Measurements from ENCODE around the gene POLR2B. TPM values are rescaled to one million over a fixed set of nuclear protein-coding genes. Genes with fewer than 3 reads are reported as not detected.

POLR2B gene
- total RNA-seq, 2 donors from 2014 or later: 106 to 112 TPM

DNA sequence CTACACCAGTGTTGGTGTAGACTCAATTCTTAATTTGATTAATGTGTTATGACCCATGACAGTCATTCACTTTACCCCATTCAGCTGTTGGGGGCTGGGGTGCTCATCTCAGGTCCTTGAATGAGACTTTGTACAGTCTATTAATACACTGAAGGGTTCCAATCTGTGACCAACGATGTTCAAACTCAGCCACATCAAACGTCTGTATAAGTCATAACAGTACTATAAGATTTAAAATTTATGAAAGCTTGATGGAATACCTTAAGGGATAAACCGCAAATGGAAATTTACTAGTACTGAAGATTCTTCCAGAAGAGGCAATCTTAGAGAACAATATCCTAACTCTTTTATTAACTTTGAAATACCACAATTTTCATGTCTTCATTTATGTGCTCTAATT, 37.3 kb upstream of the POLR2B start:
- no peak for DNase-seq
- Histone ChIP-seq H3K27me3 (ENCODE audit: control insufficient read depth, insufficient read depth, low read length, poor library complexity, severe bottlenecking) (no peaks in the 10 kb centered on the region), H3K4me1 (ENCODE audit: control insufficient read depth, insufficient read depth, low read length) (no peaks in the 10 kb centered on the region), H3K9ac (ENCODE audit: extremely low read depth, low read length, poor library complexity, severe bottlenecking) (no peak overlapping the region), H3K27ac (ENCODE audit: low read depth, low read length) (no peak overlapping the region), H3K9me3 (ENCODE audit: control insufficient read depth, low read length) (no peaks in the 10 kb centered on the region), H3K36me3 (ENCODE audit: control insufficient read depth, insufficient read depth, low read length) (peaks cover 20% of the 10 kb centered on the region), H3K4me3 (ENCODE audit: low read length) (no peak overlapping the region)
- TF ChIP-seq, protein P1, sequence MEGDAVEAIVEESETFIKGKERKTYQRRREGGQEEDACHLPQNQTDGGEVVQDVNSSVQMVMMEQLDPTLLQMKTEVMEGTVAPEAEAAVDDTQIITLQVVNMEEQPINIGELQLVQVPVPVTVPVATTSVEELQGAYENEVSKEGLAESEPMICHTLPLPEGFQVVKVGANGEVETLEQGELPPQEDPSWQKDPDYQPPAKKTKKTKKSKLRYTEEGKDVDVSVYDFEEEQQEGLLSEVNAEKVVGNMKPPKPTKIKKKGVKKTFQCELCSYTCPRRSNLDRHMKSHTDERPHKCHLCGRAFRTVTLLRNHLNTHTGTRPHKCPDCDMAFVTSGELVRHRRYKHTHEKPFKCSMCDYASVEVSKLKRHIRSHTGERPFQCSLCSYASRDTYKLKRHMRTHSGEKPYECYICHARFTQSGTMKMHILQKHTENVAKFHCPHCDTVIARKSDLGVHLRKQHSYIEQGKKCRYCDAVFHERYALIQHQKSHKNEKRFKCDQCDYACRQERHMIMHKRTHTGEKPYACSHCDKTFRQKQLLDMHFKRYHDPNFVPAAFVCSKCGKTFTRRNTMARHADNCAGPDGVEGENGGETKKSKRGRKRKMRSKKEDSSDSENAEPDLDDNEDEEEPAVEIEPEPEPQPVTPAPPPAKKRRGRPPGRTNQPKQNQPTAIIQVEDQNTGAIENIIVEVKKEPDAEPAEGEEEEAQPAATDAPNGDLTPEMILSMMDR (conservative IDR thresholded peaks at IDR 0.05): no peak
- H3K4me1 Mint-ChIP-seq: no peaks in the 10 kb centered on the region
- no peak overlapping the region for H3K27ac Mint-ChIP-seq
- WGBS, 2 experiments (ENCODE audit: insufficient coverage in 1 of 2, insufficient read length in 1 of 2): 95% methylated on average over 3 of the region's 3 CpGs; no CpG with 5 or more reads in 1 of the 2 experiments
- H3K27me3 Mint-ChIP-seq (ENCODE audit: insufficient read depth): no peaks in the 10 kb centered on the region
- H3K36me3 Mint-ChIP-seq (ENCODE audit: low read depth): peaks cover 18% of the 10 kb centered on the region
- H3K4me3 Mint-ChIP-seq: no peak overlapping the region
- H3K9me3 Mint-ChIP-seq: no peaks in the 10 kb centered on the region

DNA sequence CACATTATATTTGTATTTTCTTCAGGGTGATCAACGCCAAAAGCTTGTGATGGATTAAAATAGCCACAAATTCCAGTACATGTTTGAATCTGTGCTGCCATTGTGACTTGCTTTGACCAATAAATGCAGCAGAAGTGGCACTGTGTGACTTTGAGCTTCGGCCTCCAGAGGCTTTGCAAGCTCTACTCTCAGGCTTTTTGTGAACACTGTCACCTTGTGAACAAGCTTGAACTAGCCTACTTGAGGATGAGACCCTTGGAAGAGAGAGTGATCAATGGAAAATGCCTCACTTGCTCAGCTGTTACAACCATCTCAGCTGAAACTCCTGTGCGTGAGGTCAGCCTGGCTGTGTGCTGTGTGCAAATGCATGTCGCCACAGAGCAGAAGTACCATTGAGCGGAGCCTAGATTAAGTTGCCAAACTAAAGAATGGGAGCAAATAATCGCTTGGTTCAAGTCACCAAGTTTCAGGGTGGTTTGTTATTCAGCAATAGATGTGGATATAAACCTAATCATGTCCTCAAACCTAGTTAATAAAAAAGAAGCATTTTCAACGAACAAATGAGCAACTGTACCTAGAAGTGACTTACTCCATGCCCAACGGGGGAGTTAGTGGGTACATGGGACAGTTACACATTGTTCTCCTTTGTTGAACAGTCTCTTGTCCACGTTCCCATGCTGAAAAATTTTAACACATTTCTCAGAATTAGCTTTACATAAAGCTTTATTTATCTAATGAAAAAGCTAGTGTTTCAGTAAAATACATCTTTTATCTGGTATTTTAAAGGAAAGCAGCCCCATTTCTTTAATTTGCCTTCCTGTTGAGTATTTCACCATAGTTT, 24.8 kb upstream of the POLR2B start:
- 90 to 97% methylated on average over 7 to 9 of the region's 9 CpGs for WGBS, 2 experiments (ENCODE audit: insufficient coverage in 1 of 2, insufficient read length in 1 of 2)

DNA sequence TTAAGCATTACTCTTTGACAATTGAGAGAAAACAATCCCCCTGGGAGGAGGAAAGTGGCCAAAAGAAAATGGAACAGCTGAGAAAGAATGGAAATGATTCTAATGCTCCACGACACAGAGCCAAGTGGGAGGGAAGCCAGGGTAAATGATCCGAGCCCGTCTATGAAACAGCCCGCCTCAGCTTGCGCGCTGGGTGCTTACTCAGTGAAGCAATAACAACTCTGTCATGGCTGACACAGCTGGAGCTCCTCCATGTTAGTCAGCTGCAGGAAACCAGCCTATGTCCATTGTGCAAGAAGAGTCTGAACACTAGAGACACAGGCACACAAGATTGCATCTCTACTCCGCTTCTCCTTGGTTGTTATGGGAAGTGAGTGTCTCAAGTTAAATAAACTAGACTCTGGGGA, 20.6 kb upstream of the POLR2B start:
- Histone ChIP-seq H3K9me3 (ENCODE audit: control insufficient read depth, low read length) (no peaks in the 10 kb centered on the region), H3K4me1 (ENCODE audit: control insufficient read depth, insufficient read depth, low read length) (no peaks in the 10 kb centered on the region), H3K27ac (ENCODE audit: low read depth, low read length) (no peak overlapping the region), H3K9ac (ENCODE audit: extremely low read depth, low read length, poor library complexity, severe bottlenecking) (no peak overlapping the region), H3K36me3 (ENCODE audit: control insufficient read depth, insufficient read depth, low read length) (peaks cover 7% of the 10 kb centered on the region), H3K4me3 (ENCODE audit: low read length) (no peak overlapping the region), H3K27me3 (ENCODE audit: control insufficient read depth, insufficient read depth, low read length, poor library complexity, severe bottlenecking) (no peaks in the 10 kb centered on the region)
- Mint-ChIP-seq H3K27ac (no peak overlapping the region), H3K4me1 (peaks cover 9% of the 10 kb centered on the region), H3K4me3 (no peak overlapping the region), H3K9me3 (no peaks in the 10 kb centered on the region), H3K36me3 (ENCODE audit: low read depth) (peaks cover 19% of the 10 kb centered on the region), H3K27me3 (ENCODE audit: insufficient read depth) (no peaks in the 10 kb centered on the region)
- 81 to 87% methylated on average over 5 to 7 of the region's 7 CpGs for WGBS, 2 experiments (ENCODE audit: insufficient coverage in 1 of 2, insufficient read length in 1 of 2)
- TF ChIP-seq, protein P1 (conservative IDR thresholded peaks at IDR 0.05): no peak
- no peak for DNase-seq

More for the DNA sequence above, 24.8 kb upstream of the POLR2B start:
- no peak overlapping the region for H3K4me3 ChIP-seq (ENCODE audit: low read length)
- TF ChIP-seq, protein P1 (conservative IDR thresholded peaks at IDR 0.05): no peak
- Mint-ChIP-seq H3K4me1 (peaks cover 8% of the 10 kb centered on the region), H3K36me3 (ENCODE audit: low read depth) (no peaks in the 10 kb centered on the region), H3K9me3 (no peaks in the 10 kb centered on the region), H3K4me3 (no peak overlapping the region), H3K27ac (no peak overlapping the region), H3K27me3 (ENCODE audit: insufficient read depth) (peaks cover 10% of the 10 kb centered on the region)
- no peaks in the 10 kb centered on the region for H3K27me3 ChIP-seq (ENCODE audit: control insufficient read depth, insufficient read depth, low read length, poor library complexity, severe bottlenecking)
- DNase-seq: no peak
- H3K36me3 ChIP-seq (ENCODE audit: control insufficient read depth, insufficient read depth, low read length): no peaks in the 10 kb centered on the region
- no peaks in the 10 kb centered on the region for H3K4me1 ChIP-seq (ENCODE audit: control insufficient read depth, insufficient read depth, low read length)
- no peak overlapping the region for H3K9ac ChIP-seq (ENCODE audit: extremely low read depth, low read length, poor library complexity, severe bottlenecking)
- H3K27ac ChIP-seq (ENCODE audit: low read depth, low read length): no peak overlapping the region
- H3K9me3 ChIP-seq (ENCODE audit: control insufficient read depth, low read length): no peaks in the 10 kb centered on the region
